HepG2 (cell line): ENCODE results near the gene PCDHGA1. TPM values are rescaled to one million over a fixed set of nuclear protein-coding genes. Genes with fewer than 3 reads are reported as not detected.

Experiments
- ATAC-seq: fragments of 200-7000 bp; cut with Tn5 transposase; 3 replicates; pipeline ENCODE4 v1.9.1; 2020; ENCODE audit warnings: mild to moderate bottlenecking, moderate library complexity
- BruUV-seq: library from RNA; stranded (reverse); fragments of 400-500 nt; replicated peaks from 2 replicates; lab custom pipeline; 2021; lab: Mats Ljungman, UMichigan
- CTCF ChIA-PET: fragments of 300-600 bp; formaldehyde crosslinking; extraction: SDS; loops from one replicate; lab custom pipeline; 2021; ENCODE audit warnings: low total read pairs, inconsistent platforms, low intra/inter-chr PET ratio; lab: Yijun Ruan, JAX
- POLR2A ChIA-PET: fragments of 350-600 bp; sonication (Branson Sonifier 250); formaldehyde crosslinking; loops from one replicate; lab custom pipeline; 2020; ENCODE audit warnings: antibody characterized with exemption, inconsistent platforms; lab: Yijun Ruan, JAX
- DNase-seq: peaks from one replicate; pipeline ENCODE4 v3.0.0-alpha.2; 2015; ENCODE audit warnings: low spot score
- FAIRE-seq: peaks from 3 replicates; lab custom pipeline; 2011; peaks lifted over from hg19 to GRCh38; lab: Jason Lieb, UNC
- H2AFZ ChIP-seq: one replicate; pipeline ENCODE4 v1.6.1; 2011; ENCODE audit warnings: low read length, inconsistent platforms
- H3K27ac ChIP-seq: fragments of 300-600 bp; 3 replicates; pipeline ENCODE4 v1.8.0; 2011; ENCODE audit warnings: mixed run types, mild to moderate bottlenecking, mixed read lengths, low read length, inconsistent platforms; ENCODE audit not compliant: insufficient read depth; ENCODE audit errors: extremely low read length
- H3K27me3 ChIP-seq, 2 experiments: fragments of 200-600 bp in 1 of 2; 2 replicates in 1 of 2; 3 replicates in 1 of 2; pipeline versions ENCODE4 v1.6.0 to v1.8.0; 2011; ENCODE audit warnings: low read length in 2 of 2, mild to moderate bottlenecking in 2 of 2, moderate library complexity in 2 of 2, inconsistent platforms in 1 of 2; ENCODE audit not compliant: insufficient read depth in 2 of 2, control insufficient read depth in 1 of 2
- H3K36me3 ChIP-seq, 2 experiments: fragments of 200-600 bp in 1 of 2; replicated peaks in 1 of 2; 2 replicates in 1 of 2; 3 replicates in 1 of 2; pipeline versions ENCODE4 v1.5.1 to v1.8.0; 2011; ENCODE audit warnings: low read length in 2 of 2, inconsistent platforms in 1 of 2; ENCODE audit not compliant: insufficient read depth in 2 of 2, control insufficient read depth in 1 of 2
- H3K4me1 ChIP-seq: 2 replicates; pipeline ENCODE4 v1.5.1; 2012; ENCODE audit warnings: low read length, inconsistent platforms; ENCODE audit not compliant: insufficient read depth
- H3K4me2 ChIP-seq: 2 replicates; pipeline ENCODE4 v1.6.0; 2011; ENCODE audit warnings: low read depth, low read length, inconsistent platforms
- H3K4me3 ChIP-seq, 3 experiments: fragments of 200-600 bp in 1 of 3; sonication (generic), shearing (Covaris generic) in 1 of 3; replicated peaks in 1 of 3; 2 replicates each; pipeline ENCODE4 v1.5.1; 2011 to 2016; ENCODE audit warnings: low read length in 3 of 3, inconsistent platforms in 2 of 3, low read depth in 2 of 3, mild to moderate bottlenecking in 2 of 3, control low read depth in 1 of 3, mixed read lengths in 1 of 3; ENCODE audit not compliant: insufficient read depth in 1 of 3
- H3K79me2 ChIP-seq: one replicate; pipeline ENCODE4 v1.6.1; 2011; ENCODE audit warnings: low read length, inconsistent platforms; ENCODE audit not compliant: insufficient read depth
- H3K9ac ChIP-seq: 2 replicates; pipeline ENCODE4 v1.6.0; 2011; ENCODE audit warnings: mild to moderate bottlenecking, low read depth, low read length, inconsistent platforms; ENCODE audit not compliant: insufficient read depth
- H3K9me3 ChIP-seq: 2 replicates; pipeline ENCODE4 v1.5.1; 2012; ENCODE audit warnings: mild to moderate bottlenecking, low read length
- H4K20me1 ChIP-seq: 2 replicates; pipeline ENCODE4 v1.6.0; 2011; ENCODE audit warnings: inconsistent platforms, mild to moderate bottlenecking, low read length, moderate library complexity; ENCODE audit not compliant: insufficient read depth
- FOXA1 ChIP-seq, 2 experiments: fragments of 450-650 bp in 1 of 2; sonication (generic) in 1 of 2; formaldehyde crosslinking in 1 of 2; IDR thresholded peaks; 2 replicates each; pipeline versions ENCODE4 v1.4.0 to v1.6.1; 2016 to 2020; ENCODE audit warnings: missing genetic modification reagents in 1 of 2
- FOXP1 ChIP-seq, 2 experiments: fragments of 450-650 bp in 1 of 2; IDR thresholded peaks; 2 replicates each; pipeline ENCODE4 v1.6.1; 2017 to 2018; ENCODE audit warnings: antibody characterized with exemption in 1 of 2
- MED8 ChIP-seq: sonication (generic); formaldehyde crosslinking; IDR thresholded peaks from 2 replicates; pipeline ENCODE4 v1.8.1; 2023; ENCODE audit warnings: mild to moderate bottlenecking, missing genetic modification reagents; ENCODE audit not compliant: insufficient replicate concordance
- NFIC ChIP-seq: IDR thresholded peaks from 2 replicates; pipeline ENCODE4 v1.6.1; 2012; ENCODE audit warnings: mild to moderate bottlenecking, low read length, inconsistent platforms
- ZNF703 ChIP-seq: sonication (generic); formaldehyde crosslinking; IDR thresholded peaks from 2 replicates; pipeline ENCODE4 v1.5.1; 2020; ENCODE audit warnings: missing genetic modification reagents, mild to moderate bottlenecking, moderate library complexity, borderline replicate concordance
- ZNF780A ChIP-seq: sonication (generic); formaldehyde crosslinking; IDR thresholded peaks from 2 replicates; pipeline ENCODE4 v1.8.0; 2022; ENCODE audit warnings: mild to moderate bottlenecking, missing genetic modification reagents, moderate library complexity
- ZNF841 ChIP-seq: sonication (generic); formaldehyde crosslinking; IDR thresholded peaks from 2 replicates; pipeline ENCODE4 v1.8.1; 2023; ENCODE audit warnings: missing genetic modification reagents, borderline replicate concordance
- WGBS: methylation state at CpG from one replicate; pipeline ENCODE4 v1.1.6; 2017; ENCODE audit warnings: low lambda C conversion rate; 5-methylcytosine and 5-hydroxymethylcytosine counted together
- in situ Hi-C: cut with HindIII; loops from 2 replicates; pipeline ENCODE4 v1.10.0; 2017; ENCODE audit warnings: low pct_unique_long_range_greater_than_20kb; ENCODE audit not compliant: extremely low pct_ligation_motif_present
- intact Hi-C: fragments of 100-400 bp; cut with micrococcal nuclease; formaldehyde crosslinking; loops from one replicate; pipeline ENCODE4 v1.10.0; 2022; ENCODE audit not compliant: unreplicated experiment
- polyA plus RNA-seq, 8 experiments: library from polyadenylated mRNA; depleted of rRNA in 3 of 8; stranded (reverse) in 7 of 8; unstranded in 1 of 8; fragments of >200 nt; fragmentation: Illumina TruSeq in 4 of 8; extraction: Trizol in 4 of 8; gene quantifications; 2 replicates each; pipeline versions ENCODE4 v1.2.1 to v1.2.3, GENCODE V29; 2011 to 2016; ENCODE audit warnings: low read depth in 4 of 8, missing spikeins in 1 of 8, mixed read lengths in 1 of 8; ENCODE audit not compliant: insufficient read depth in 1 of 8
- total RNA-seq, 5 experiments: library from RNA; depleted of rRNA; stranded (reverse); fragments of >200 nt; fragmentation: Illumina TruSeq; extraction: Trizol; gene quantifications; 2 replicates each; pipeline ENCODE4 v1.2.3, GENCODE V29; 2016; ENCODE audit warnings: low read depth in 1 of 5
- TF ChIP-seq, protein P1 (sequence below): conservative IDR thresholded peaks from 2 replicates; pipeline ENCODE4 v1.6.1; 2018; ENCODE audit warnings: missing genetic modification reagents
- TF ChIP-seq, protein P2 (sequence below): IDR thresholded peaks from 2 replicates; pipeline ENCODE4 v1.6.1; 2016; ENCODE audit warnings: missing compliant biosample characterization, missing genetic modification reagents, borderline replicate concordance
- TF ChIP-seq, protein P3 (sequence below): IDR thresholded peaks from 2 replicates; pipeline ENCODE4 v1.4.0; 2020; ENCODE audit warnings: mild to moderate bottlenecking, missing genetic modification reagents
- TF ChIP-seq, protein P4 (sequence below): fragments of 450-650 bp; IDR thresholded peaks from 2 replicates; pipeline ENCODE4 v1.6.1; 2017; ENCODE audit warnings: mild to moderate bottlenecking

Gene PCDHGA1
- total and polyA plus RNA-seq, 2 of the 13 experiments (the other 11 are each of a cell fraction or from before 2014, with no cell fraction given): 0.31 to 0.40 TPM

DNA sequence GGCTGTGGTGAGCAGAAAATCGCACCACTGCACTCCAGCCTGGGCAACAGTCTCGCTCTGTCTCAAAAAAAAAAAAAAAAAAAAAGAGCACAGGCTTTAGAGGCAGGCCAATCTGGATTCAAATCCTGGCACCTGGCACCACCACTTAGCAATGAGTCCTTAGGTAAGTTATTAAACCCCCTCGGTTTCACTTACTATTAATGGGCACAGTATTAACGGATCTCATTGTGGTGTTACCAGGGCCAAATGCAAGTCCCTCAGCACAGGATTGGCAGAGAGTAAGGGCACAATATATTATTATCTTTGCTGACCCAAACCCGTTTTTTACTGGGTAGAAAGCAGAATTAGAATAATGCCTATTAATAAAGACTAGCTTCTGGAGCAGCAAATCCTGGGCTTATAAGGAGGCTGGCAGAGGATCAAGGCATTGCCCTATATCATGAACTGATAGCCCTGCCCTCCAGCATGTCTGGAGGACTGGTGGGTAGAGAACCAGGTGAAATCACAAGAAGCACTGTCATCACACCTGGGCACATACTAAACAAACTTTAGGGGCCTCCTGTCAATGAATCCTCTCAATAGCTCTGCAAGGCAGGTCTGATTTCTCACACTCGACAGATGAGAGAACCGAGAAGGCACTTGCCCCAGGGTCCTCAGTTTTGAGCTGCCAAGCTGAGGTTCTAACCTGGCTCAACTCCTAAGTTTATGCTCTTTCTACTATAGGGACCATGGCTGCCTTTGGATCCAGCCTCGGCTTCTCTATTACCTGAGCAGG is 176.3 kb downstream of the PCDHGA1 start (continued):
- no peak for TF ChIP-seq FOXA1 (IDR thresholded peaks at IDR 0.05)
- no peak for TF ChIP-seq FOXA1 (CRISPR knock-in tag; IDR thresholded peaks at IDR 0.05)
- TF ChIP-seq, protein P1, sequence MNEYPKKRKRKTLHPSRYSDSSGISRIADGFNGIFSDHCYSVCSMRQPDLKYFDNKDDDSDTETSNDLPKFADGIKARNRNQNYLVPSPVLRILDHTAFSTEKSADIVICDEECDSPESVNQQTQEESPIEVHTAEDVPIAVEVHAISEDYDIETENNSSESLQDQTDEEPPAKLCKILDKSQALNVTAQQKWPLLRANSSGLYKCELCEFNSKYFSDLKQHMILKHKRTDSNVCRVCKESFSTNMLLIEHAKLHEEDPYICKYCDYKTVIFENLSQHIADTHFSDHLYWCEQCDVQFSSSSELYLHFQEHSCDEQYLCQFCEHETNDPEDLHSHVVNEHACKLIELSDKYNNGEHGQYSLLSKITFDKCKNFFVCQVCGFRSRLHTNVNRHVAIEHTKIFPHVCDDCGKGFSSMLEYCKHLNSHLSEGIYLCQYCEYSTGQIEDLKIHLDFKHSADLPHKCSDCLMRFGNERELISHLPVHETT: no peak
- no peak for TF ChIP-seq ZNF780A (CRISPR knock-in tag)
- TF ChIP-seq ZNF703 (CRISPR knock-in tag): no peak

DNA sequence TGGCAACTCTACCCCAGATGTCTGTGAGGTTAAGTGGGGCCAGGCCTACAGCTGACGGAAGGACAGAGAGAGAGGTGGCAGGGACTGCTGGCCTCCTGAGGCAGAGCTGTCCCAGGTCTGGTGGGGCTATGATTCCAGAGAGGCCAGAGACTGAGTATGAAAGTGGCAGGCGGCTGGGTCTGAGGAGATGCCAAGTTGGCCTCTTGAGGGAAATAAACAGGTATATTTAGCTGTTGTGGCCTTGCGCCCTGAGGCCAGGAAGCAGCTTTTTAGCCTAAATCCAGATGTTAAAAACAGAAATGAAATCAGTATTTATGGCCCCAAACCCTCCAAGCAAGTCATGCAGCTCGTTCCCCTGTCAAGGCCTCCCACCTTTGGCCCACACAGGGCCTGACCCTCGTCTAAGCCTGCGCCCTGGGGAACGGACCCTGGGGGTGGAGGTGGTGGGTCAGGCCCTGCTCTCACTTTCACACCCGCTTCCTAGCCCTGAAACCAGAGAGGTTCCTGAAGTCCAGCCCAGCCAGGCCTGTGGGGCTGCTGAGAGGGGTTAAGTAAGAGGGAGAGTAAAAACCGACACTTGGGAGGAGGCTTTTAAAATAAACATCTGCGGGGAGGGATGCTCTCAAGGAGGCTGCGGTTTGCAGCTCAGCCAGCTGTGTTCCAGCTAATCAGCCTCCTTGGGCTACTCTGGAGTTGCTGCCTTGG is 177.2 kb downstream of the PCDHGA1 start:
- POLR2A ChIA-PET: no interaction called here
- Histone ChIP-seq H3K9ac (no peak overlapping the region), H3K4me1 (peaks cover 6% of the 10 kb centered on the region; the same call in 1 of the 2 replicates), H3K4me3 (no peak overlapping the region), H4K20me1 (no peaks in the 10 kb centered on the region), H3K36me3 (no peaks in the 10 kb centered on the region), H3K79me2 (no peaks in the 10 kb centered on the region), H3K4me2 (no peak overlapping the region), H3K9me3 (no peaks in the 10 kb centered on the region), H2AFZ (no peak overlapping the region), H3K27me3 (no peaks in the 10 kb centered on the region; a peak in 1 of 5 replicates), H3K27ac (no peak overlapping the region)
- DNase-seq (no peak), ATAC-seq (no peak), FAIRE-seq (no peak)
- intact Hi-C loops: no loop called here
- no TSS peak for BruUV-seq
- WGBS: 74% methylated on average over 10 of the region's 11 CpGs
- in situ Hi-C loops: no loop called here
- CTCF ChIA-PET: no interaction called here
- no peak for TF ChIP-seq ZNF841
- no peak for TF ChIP-seq FOXP1 (IDR thresholded peaks at IDR 0.05)
- TF ChIP-seq FOXP1 (CRISPR knock-in tag; IDR thresholded peaks at IDR 0.05): no peak
- TF ChIP-seq, protein P2, sequence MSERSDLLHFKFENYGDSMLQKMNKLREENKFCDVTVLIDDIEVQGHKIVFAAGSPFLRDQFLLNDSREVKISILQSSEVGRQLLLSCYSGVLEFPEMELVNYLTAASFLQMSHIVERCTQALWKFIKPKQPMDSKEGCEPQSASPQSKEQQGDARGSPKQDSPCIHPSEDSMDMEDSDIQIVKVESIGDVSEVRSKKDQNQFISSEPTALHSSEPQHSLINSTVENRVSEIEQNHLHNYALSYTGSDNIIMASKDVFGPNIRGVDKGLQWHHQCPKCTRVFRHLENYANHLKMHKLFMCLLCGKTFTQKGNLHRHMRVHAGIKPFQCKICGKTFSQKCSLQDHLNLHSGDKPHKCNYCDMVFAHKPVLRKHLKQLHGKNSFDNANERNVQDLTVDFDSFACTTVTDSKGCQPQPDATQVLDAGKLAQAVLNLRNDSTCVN (CRISPR knock-in tag): no peak
- TF ChIP-seq MED8 (CRISPR knock-in tag): no peak
- TF ChIP-seq NFIC: no peak
- TF ChIP-seq, protein P3, sequence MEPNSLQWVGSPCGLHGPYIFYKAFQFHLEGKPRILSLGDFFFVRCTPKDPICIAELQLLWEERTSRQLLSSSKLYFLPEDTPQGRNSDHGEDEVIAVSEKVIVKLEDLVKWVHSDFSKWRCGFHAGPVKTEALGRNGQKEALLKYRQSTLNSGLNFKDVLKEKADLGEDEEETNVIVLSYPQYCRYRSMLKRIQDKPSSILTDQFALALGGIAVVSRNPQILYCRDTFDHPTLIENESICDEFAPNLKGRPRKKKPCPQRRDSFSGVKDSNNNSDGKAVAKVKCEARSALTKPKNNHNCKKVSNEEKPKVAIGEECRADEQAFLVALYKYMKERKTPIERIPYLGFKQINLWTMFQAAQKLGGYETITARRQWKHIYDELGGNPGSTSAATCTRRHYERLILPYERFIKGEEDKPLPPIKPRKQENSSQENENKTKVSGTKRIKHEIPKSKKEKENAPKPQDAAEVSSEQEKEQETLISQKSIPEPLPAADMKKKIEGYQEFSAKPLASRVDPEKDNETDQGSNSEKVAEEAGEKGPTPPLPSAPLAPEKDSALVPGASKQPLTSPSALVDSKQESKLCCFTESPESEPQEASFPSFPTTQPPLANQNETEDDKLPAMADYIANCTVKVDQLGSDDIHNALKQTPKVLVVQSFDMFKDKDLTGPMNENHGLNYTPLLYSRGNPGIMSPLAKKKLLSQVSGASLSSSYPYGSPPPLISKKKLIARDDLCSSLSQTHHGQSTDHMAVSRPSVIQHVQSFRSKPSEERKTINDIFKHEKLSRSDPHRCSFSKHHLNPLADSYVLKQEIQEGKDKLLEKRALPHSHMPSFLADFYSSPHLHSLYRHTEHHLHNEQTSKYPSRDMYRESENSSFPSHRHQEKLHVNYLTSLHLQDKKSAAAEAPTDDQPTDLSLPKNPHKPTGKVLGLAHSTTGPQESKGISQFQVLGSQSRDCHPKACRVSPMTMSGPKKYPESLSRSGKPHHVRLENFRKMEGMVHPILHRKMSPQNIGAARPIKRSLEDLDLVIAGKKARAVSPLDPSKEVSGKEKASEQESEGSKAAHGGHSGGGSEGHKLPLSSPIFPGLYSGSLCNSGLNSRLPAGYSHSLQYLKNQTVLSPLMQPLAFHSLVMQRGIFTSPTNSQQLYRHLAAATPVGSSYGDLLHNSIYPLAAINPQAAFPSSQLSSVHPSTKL (CRISPR knock-in tag): no peak
- TF ChIP-seq, protein P4, sequence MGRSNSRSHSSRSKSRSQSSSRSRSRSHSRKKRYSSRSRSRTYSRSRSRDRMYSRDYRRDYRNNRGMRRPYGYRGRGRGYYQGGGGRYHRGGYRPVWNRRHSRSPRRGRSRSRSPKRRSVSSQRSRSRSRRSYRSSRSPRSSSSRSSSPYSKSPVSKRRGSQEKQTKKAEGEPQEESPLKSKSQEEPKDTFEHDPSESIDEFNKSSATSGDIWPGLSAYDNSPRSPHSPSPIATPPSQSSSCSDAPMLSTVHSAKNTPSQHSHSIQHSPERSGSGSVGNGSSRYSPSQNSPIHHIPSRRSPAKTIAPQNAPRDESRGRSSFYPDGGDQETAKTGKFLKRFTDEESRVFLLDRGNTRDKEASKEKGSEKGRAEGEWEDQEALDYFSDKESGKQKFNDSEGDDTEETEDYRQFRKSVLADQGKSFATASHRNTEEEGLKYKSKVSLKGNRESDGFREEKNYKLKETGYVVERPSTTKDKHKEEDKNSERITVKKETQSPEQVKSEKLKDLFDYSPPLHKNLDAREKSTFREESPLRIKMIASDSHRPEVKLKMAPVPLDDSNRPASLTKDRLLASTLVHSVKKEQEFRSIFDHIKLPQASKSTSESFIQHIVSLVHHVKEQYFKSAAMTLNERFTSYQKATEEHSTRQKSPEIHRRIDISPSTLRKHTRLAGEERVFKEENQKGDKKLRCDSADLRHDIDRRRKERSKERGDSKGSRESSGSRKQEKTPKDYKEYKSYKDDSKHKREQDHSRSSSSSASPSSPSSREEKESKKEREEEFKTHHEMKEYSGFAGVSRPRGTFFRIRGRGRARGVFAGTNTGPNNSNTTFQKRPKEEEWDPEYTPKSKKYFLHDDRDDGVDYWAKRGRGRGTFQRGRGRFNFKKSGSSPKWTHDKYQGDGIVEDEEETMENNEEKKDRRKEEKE: no peak
